Neuronal stem cell (in vitro differentiated cells): ENCODE measurements around the gene UTP18.
"Not testable (repeated sequence)": the region's sequence is repeated elsewhere in the genome, so short reads cannot be mapped to it uniquely, and the experiment has no call there.

ENCODE experiments used
- DNase-seq: peaks from one replicate; pipeline ENCODE4 v3.0.0-alpha.2; 2013; ENCODE audit warnings: low spot score
- H2AFZ ChIP-seq: one replicate; pipeline ENCODE4 v1.6.1; 2013; ENCODE audit warnings: mild to moderate bottlenecking, low read length, inconsistent platforms
- H2AK5ac ChIP-seq: 2 replicates; pipeline ENCODE4 v1.6.1; 2013; ENCODE audit warnings: low read depth, mild to moderate bottlenecking, inconsistent platforms, low read length, moderate library complexity, mixed read lengths
- H2BK120ac ChIP-seq: 2 replicates; pipeline ENCODE4 v1.6.1; 2013; ENCODE audit warnings: low read depth, mild to moderate bottlenecking, inconsistent platforms, low read length, moderate library complexity, mixed read lengths
- H2BK12ac ChIP-seq: one replicate; pipeline ENCODE4 v1.6.1; 2013; ENCODE audit warnings: low read length, inconsistent platforms
- H2BK15ac ChIP-seq: 2 replicates; pipeline ENCODE4 v1.6.1; 2013; ENCODE audit warnings: mild to moderate bottlenecking, low read length, inconsistent platforms, mixed read lengths
- H2BK5ac ChIP-seq: one replicate; pipeline ENCODE4 v1.6.1; 2013; ENCODE audit warnings: inconsistent platforms, mild to moderate bottlenecking, low read length, moderate library complexity
- H3K14ac ChIP-seq: one replicate; pipeline ENCODE4 v1.6.1; 2013; ENCODE audit warnings: low read length, inconsistent platforms
- H3K18ac ChIP-seq: 2 replicates; pipeline ENCODE4 v1.6.1; 2013; ENCODE audit warnings: low read length, inconsistent platforms
- H3K23ac ChIP-seq: 2 replicates; pipeline ENCODE4 v1.6.1; 2013; ENCODE audit warnings: low read depth, mild to moderate bottlenecking, mixed read lengths, low read length, inconsistent platforms; ENCODE audit not compliant: poor library complexity
- H3K27ac ChIP-seq: replicated peaks from 3 replicates; pipeline ENCODE4 v1.5.1; 2013; ENCODE audit warnings: low read length, inconsistent platforms
- H3K27me3 ChIP-seq, 3 experiments: 2 replicates each; pipeline ENCODE4 v1.6.1; 2013; ENCODE audit warnings: low read length in 3 of 3, mild to moderate bottlenecking in 2 of 3, inconsistent platforms in 1 of 3, low read depth in 1 of 3, mixed read lengths in 1 of 3, moderate library complexity in 1 of 3; ENCODE audit not compliant: control insufficient read depth in 3 of 3, insufficient read depth in 3 of 3
- H3K36me3 ChIP-seq, 2 donors: replicated peaks in 1 of 2; 2 replicates each; pipeline ENCODE4 v1.6.1; 2013; ENCODE audit warnings: low read length in 2 of 2; ENCODE audit not compliant: control insufficient read depth in 2 of 2, insufficient read depth in 2 of 2
- H3K4ac ChIP-seq: 2 replicates; pipeline ENCODE4 v1.6.1; 2013; ENCODE audit warnings: inconsistent platforms, mild to moderate bottlenecking, low read length, moderate library complexity
- H3K4me1 ChIP-seq, 2 donors: 1 replicate in 1 of 2; 2 replicates in 1 of 2; pipeline ENCODE4 v1.6.1; 2013; ENCODE audit warnings: low read length in 2 of 2, low read depth in 1 of 2; ENCODE audit not compliant: control insufficient read depth in 2 of 2, insufficient read depth in 1 of 2
- H3K4me2 ChIP-seq: one replicate; pipeline ENCODE4 v1.6.1; 2013; ENCODE audit warnings: mild to moderate bottlenecking, low read length, inconsistent platforms; ENCODE audit not compliant: insufficient read depth, poor library complexity, severe bottlenecking
- H3K4me3 ChIP-seq, 2 donors: 2 replicates each; pipeline ENCODE4 v1.5.1; 2013; ENCODE audit warnings: low read length in 2 of 2, mild to moderate bottlenecking in 2 of 2, inconsistent platforms in 1 of 2, moderate library complexity in 1 of 2
- H3K79me1 ChIP-seq: one replicate; pipeline ENCODE4 v1.6.1; 2013; ENCODE audit warnings: low read depth, mild to moderate bottlenecking, inconsistent platforms, low read length, moderate library complexity
- H3K9ac ChIP-seq: one replicate; pipeline ENCODE4 v1.6.1; 2013; ENCODE audit warnings: mild to moderate bottlenecking, low read depth, low read length, inconsistent platforms; ENCODE audit not compliant: poor library complexity
- H3K9me3 ChIP-seq, 2 donors: replicated peaks in 1 of 2; 2 replicates each; pipeline versions ENCODE3 to v1.6.1; 2013; ENCODE audit warnings: low read length in 2 of 2, mild to moderate bottlenecking in 2 of 2, inconsistent platforms in 1 of 2, low read depth in 1 of 2, mixed read lengths in 1 of 2, moderate library complexity in 1 of 2; ENCODE audit not compliant: control insufficient read depth in 2 of 2, insufficient read depth in 1 of 2
- H4K8ac ChIP-seq: one replicate; pipeline ENCODE4 v1.6.1; 2013; ENCODE audit warnings: low read depth, mild to moderate bottlenecking, inconsistent platforms, low read length, moderate library complexity
- H4K91ac ChIP-seq: one replicate; pipeline ENCODE4 v1.6.1; 2013; ENCODE audit warnings: low read length, low read depth, mild to moderate bottlenecking, inconsistent platforms; ENCODE audit not compliant: poor library complexity
- WGBS, 2 donors: extraction: QIAGEN DNeasy Blood & Tissue Kit; methylation state at CpG; one replicate each; pipeline ENCODE4 v1.1.7; 2013; ENCODE audit warnings: missing lambda C conversion rate in 2 of 2, mixed read lengths in 1 of 2; ENCODE audit not compliant: insufficient read length in 2 of 2, insufficient replicate concordance in 1 of 2; ENCODE audit errors: extremely low coverage in 2 of 2; 5-methylcytosine and 5-hydroxymethylcytosine counted together

UTP18 gene

GRCh38 chr17:51263006-51263405 lies 2.7 kb downstream of the UTP18 start:
- Histone ChIP-seq H3K23ac (no peak overlapping the region), H2BK5ac (no peak overlapping the region), H2AK5ac (no peak overlapping the region), H3K4me3 (no peak overlapping the region), H2BK15ac (no peak overlapping the region), H3K36me3 (peaks cover 12 to 66% of the 10 kb centered on the region in 2 donors), H2BK12ac (no peak overlapping the region), H3K4ac (no peak overlapping the region), H3K27me3 (no peaks in the 10 kb centered on the region), H4K91ac (no peak overlapping the region), H3K4me2 (no peak overlapping the region), H2BK120ac (no peak overlapping the region), H3K14ac (no peak overlapping the region), H2AFZ (no peak overlapping the region), H3K27ac (no peak overlapping the region), H3K18ac (no peak overlapping the region), H3K9me3 (no peaks in the 10 kb centered on the region), H4K8ac (no peak overlapping the region), H3K4me1 (peaks cover 6 to 11% of the 10 kb centered on the region in 2 donors), H3K79me1 (peaks cover 13% of the 10 kb centered on the region), H3K9ac (no peak overlapping the region)
- no CpG with 5 or more reads among the region's 3 CpGs for WGBS, 2 donors
- DNase-seq = no peak

- H3K4me2 ChIP-seq, H2BK5ac ChIP-seq, H3K4me3 ChIP-seq, H3K4me1 ChIP-seq, H3K18ac ChIP-seq, H2BK120ac ChIP-seq, H2BK12ac ChIP-seq, H2AFZ ChIP-seq, H3K23ac ChIP-seq, H3K27ac ChIP-seq, H3K9ac ChIP-seq, H2BK15ac ChIP-seq, H4K8ac ChIP-seq, H4K91ac ChIP-seq, H2AK5ac ChIP-seq, DNase-seq, H3K14ac ChIP-seq, H3K4ac ChIP-seq, H3K27me3 ChIP-seq, H3K9me3 ChIP-seq: not testable (repeated sequence)
- Histone ChIP-seq H3K36me3 (peaks cover 18 to 71% of the 10 kb centered on the region in 2 donors), H3K79me1 (peaks cover 13% of the 10 kb centered on the region)
- no CpG with 5 or more reads among the region's 4 CpGs for WGBS, 2 donors
Observed at GRCh38 chr17:51264466-51264865, 4.1 kb downstream of the UTP18 start.

- H2BK120ac ChIP-seq = no peak overlapping the region
- H2BK5ac ChIP-seq = no peak overlapping the region
- no peak for DNase-seq
- no peak overlapping the region for H3K27ac ChIP-seq
- no peaks in the 10 kb centered on the region for H3K9me3 ChIP-seq
- H4K91ac ChIP-seq = no peak overlapping the region
- H4K8ac ChIP-seq = no peak overlapping the region
- no peaks in the 10 kb centered on the region for H3K79me1 ChIP-seq
- H3K36me3 ChIP-seq = peaks cover 15 to 96% of the 10 kb centered on the region in 2 donors
- no peak overlapping the region for H2AFZ ChIP-seq
- H3K27me3 ChIP-seq = no peaks in the 10 kb centered on the region
- H3K23ac ChIP-seq = no peak overlapping the region
- no peak overlapping the region for H3K9ac ChIP-seq
- no peak overlapping the region for H3K4me2 ChIP-seq
- H3K4ac ChIP-seq = no peak overlapping the region
- H2AK5ac ChIP-seq = no peak overlapping the region
- no peak overlapping the region for H2BK12ac ChIP-seq
- no peaks in the 10 kb centered on the region for H3K4me1 ChIP-seq
- H3K4me3 ChIP-seq = no peak overlapping the region
- H2BK15ac ChIP-seq = no peak overlapping the region
- no peak overlapping the region for H3K14ac ChIP-seq
- H3K18ac ChIP-seq = no peak overlapping the region
- no CpG with 5 or more reads among the region's 6 CpGs for WGBS, 2 donors
Observed at GRCh38 chr17:51269991-51270390, 9.6 kb downstream of the UTP18 start.

- Histone ChIP-seq H3K36me3 (peaks cover 15 to 96% of the 10 kb centered on the region in 2 donors), H2BK15ac (no peak overlapping the region), H3K4ac (no peak overlapping the region), H4K8ac (no peak overlapping the region), H3K27me3 (no peaks in the 10 kb centered on the region), H2BK120ac (no peak overlapping the region), H3K4me3 (no peak overlapping the region), H2BK5ac (no peak overlapping the region), H3K4me2 (no peak overlapping the region), H3K27ac (no peak overlapping the region), H3K23ac (no peak overlapping the region), H3K14ac (no peak overlapping the region), H2AFZ (no peak overlapping the region), H4K91ac (no peak overlapping the region), H2BK12ac (no peak overlapping the region), H3K9me3 (no peaks in the 10 kb centered on the region), H3K18ac (no peak overlapping the region), H3K9ac (no peak overlapping the region), H3K4me1 (no peaks in the 10 kb centered on the region), H3K79me1 (no peaks in the 10 kb centered on the region), H2AK5ac (no peak overlapping the region)
- DNase-seq = no peak
- WGBS, 2 donors = no CpG with 5 or more reads among the region's 1 CpG
Observed at GRCh38 chr17:51270636-51271035, 10.3 kb downstream of the UTP18 start.
